T-cell (primary cell): ENCODE results near the gene MGAT5. TPM values are rescaled to one million over a fixed set of nuclear protein-coding genes. Genes with fewer than 3 reads are reported as not detected.

ENCODE experiments used
- ATAC-seq, 4 experiments: fragments of 200-7000 bp in 3 of 4; fragments of 150-1000 bp in 1 of 4; cut with Tn5 transposase; replicated peaks in 1 of 4; 1 replicate in 3 of 4; 2 replicates in 1 of 4; pipeline ENCODE4 v1.10.0; 2021; ENCODE audit warnings: moderate library complexity in 3 of 4, mild to moderate bottlenecking in 2 of 4, moderate number of reproducible peaks in 1 of 4
- CTCF ChIA-PET, 2 donors: fragments of 300-600 bp; sonication (Branson Sonifier 250); formaldehyde crosslinking; loops; one replicate each; lab custom pipeline; 2022; ENCODE audit warnings: antibody characterized with exemption in 2 of 2; lab: Charles Lee
- POLR2A ChIA-PET, 2 donors: fragments of 300-600 bp; sonication (Branson Sonifier 250); formaldehyde crosslinking; loops; one replicate each; lab custom pipeline; 2022; ENCODE audit warnings: antibody characterized with exemption in 2 of 2; lab: Charles Lee
- DNase-seq, 35 experiments: peaks; one replicate each; pipeline versions ENCODE4 v3.0.0 to v3.0.0-alpha.2; 2013 to 2023
- H3K27ac ChIP-seq: one replicate; pipeline ENCODE4 v1.5.1; 2013; ENCODE audit warnings: low read length
- H3K27me3 ChIP-seq, 2 experiments: replicated peaks in 1 of 2; 1 replicate in 1 of 2; 2 replicates in 1 of 2; pipeline versions ENCODE4 v1.6.1 to v1.7.0; 2013; ENCODE audit warnings: low read length in 1 of 2, mixed read lengths in 1 of 2; ENCODE audit not compliant: control insufficient read depth in 2 of 2, insufficient read depth in 2 of 2; ENCODE audit errors: extremely low read depth in 1 of 2
- H3K36me3 ChIP-seq, 2 donors: 1 replicate in 1 of 2; 2 replicates in 1 of 2; pipeline versions ENCODE4 v1.6.1 to v1.7.0; 2013; ENCODE audit warnings: low read length in 1 of 2; ENCODE audit not compliant: control insufficient read depth in 2 of 2, insufficient read depth in 1 of 2; ENCODE audit errors: extremely low read depth in 1 of 2
- H3K4me1 ChIP-seq, 2 experiments: 1 replicate in 1 of 2; 2 replicates in 1 of 2; pipeline versions ENCODE4 v1.6.1 to v1.7.0; 2013; ENCODE audit warnings: low read length in 2 of 2, mixed read lengths in 1 of 2; ENCODE audit not compliant: insufficient read depth in 2 of 2, control insufficient read depth in 1 of 2; ENCODE audit errors: extremely low read depth in 1 of 2
- H3K4me3 ChIP-seq, 2 donors: 1 replicate in 1 of 2; 2 replicates in 1 of 2; pipeline versions ENCODE4 v1.5.1 to v1.7.0; 2013; ENCODE audit warnings: mild to moderate bottlenecking in 2 of 2, low read length in 1 of 2, moderate library complexity in 1 of 2; ENCODE audit not compliant: control insufficient read depth in 1 of 2; ENCODE audit errors: extremely low read depth in 1 of 2
- H3K9me3 ChIP-seq: 2 replicates; pipeline ENCODE4 v1.7.0; 2013
- H3K27ac Mint-ChIP-seq, 2 donors: one replicate each; pipeline ENCODE4 v1.8.0; 2020 to 2021; ENCODE audit warnings: mild to moderate bottlenecking in 2 of 2, mixed read lengths in 2 of 2
- H3K27me3 Mint-ChIP-seq, 2 donors: one replicate each; pipeline ENCODE4 v1.8.0; 2021 to 2022; ENCODE audit warnings: mixed read lengths in 2 of 2
- H3K36me3 Mint-ChIP-seq: one replicate; pipeline ENCODE4 v1.8.0; 2021; ENCODE audit warnings: mixed read lengths
- H3K4me1 Mint-ChIP-seq, 3 donors: one replicate each; pipeline ENCODE4 v1.8.0; 2020 to 2022; ENCODE audit warnings: mixed read lengths in 3 of 3, mild to moderate bottlenecking in 1 of 3
- H3K4me3 Mint-ChIP-seq, 3 donors: one replicate each; pipeline ENCODE4 v1.8.0; 2020 to 2022; ENCODE audit warnings: mild to moderate bottlenecking in 3 of 3, mixed read lengths in 3 of 3, moderate library complexity in 3 of 3
- H3K9me3 Mint-ChIP-seq, 3 donors: one replicate each; pipeline ENCODE4 v1.8.0; 2020 to 2022; ENCODE audit warnings: mixed read lengths in 3 of 3
- WGBS: methylation state at CpG from one replicate; pipeline ENCODE4 v1.1.5; 2013; ENCODE audit warnings: missing lambda C conversion rate; ENCODE audit not compliant: insufficient coverage; 5-methylcytosine and 5-hydroxymethylcytosine counted together
- total RNA-seq, 35 experiments: library from RNA in 6 of 35; stranded (reverse) in 6 of 35; fragments of 120-200 nt in 1 of 35; gene quantifications; one replicate each; pipeline versions ENCODE4 v1.2.1 to v1.2.4 and lab custom pipeline; 2013 to 2026

Gene MGAT5
- total RNA-seq, 5 donors from 2014 or later (not counting 1 experiment from before 2014, with no cell fraction given): 61.1 to 94.9 (median 81.8) TPM

GRCh38 chr2:134458473-134458853 lies 204.6 kb downstream of the MGAT5 start:
- H3K27me3 Mint-ChIP-seq: no peaks in the 10 kb centered on the region
- no peak overlapping the region for H3K4me3 Mint-ChIP-seq
- Histone ChIP-seq H3K4me3 (no peak overlapping the region), H3K27me3 (no peaks in the 10 kb centered on the region), H3K4me1 (no peaks in the 10 kb centered on the region), H3K36me3 (no peaks in the 10 kb centered on the region), H3K27ac (no peak overlapping the region), H3K9me3 (no peaks in the 10 kb centered on the region)
- ChIA-PET POLR2A (interaction anchor here in 1 of 2 donors (0.6 kb wide), 1 partner anchor 175 kb away, joined by 9 read pairs; no protein-coding TSS in a partner anchor), CTCF (interaction anchor here (0.6 to 0.7 kb wide), 2 partner anchors 59 to 435 kb away, joined by 3 read pairs; no protein-coding TSS in a partner anchor)
- DNase-seq (no peak), ATAC-seq (no peak)
- H3K4me1 Mint-ChIP-seq: peaks cover 0 to 5% (median 0%) of the 10 kb centered on the region in 3 donors
- no CpG with 5 or more reads among the region's 6 CpGs for WGBS
- no peaks in the 10 kb centered on the region for H3K9me3 Mint-ChIP-seq
- H3K27ac Mint-ChIP-seq: no peak overlapping the region
- peaks cover 19% of the 10 kb centered on the region for H3K36me3 Mint-ChIP-seq

GRCh38 chr2:134458950-134459349 lies 205.1 kb downstream of the MGAT5 start:
- CTCF ChIA-PET: interaction anchor here (0.6 to 0.7 kb wide), 2 partner anchors 58 to 435 kb away, joined by 3 read pairs; no protein-coding TSS in a partner anchor
- POLR2A ChIA-PET: no interaction called here
- H3K27me3 ChIP-seq: no peaks in the 10 kb centered on the region

GRCh38 chr2:134459706-134460406 lies 206.0 kb downstream of the MGAT5 start:
- Mint-ChIP-seq H3K9me3 (no peaks in the 10 kb centered on the region), H3K36me3 (peaks cover 12% of the 10 kb centered on the region), H3K4me1 (peaks cover 0 to 5% (median 0%) of the 10 kb centered on the region in 3 donors), H3K4me3 (no peak overlapping the region), H3K27me3 (no peaks in the 10 kb centered on the region), H3K27ac (no peak overlapping the region)
- no peak overlapping the region for H3K4me3 ChIP-seq
- ATAC-seq (no peak), DNase-seq (no peak)
- WGBS: 93% methylated on average over 10 of the region's 11 CpGs
- ChIA-PET POLR2A (no interaction called here), CTCF (interaction anchor here (0.8 to 1.8 kb wide), 5 partner anchors 8 to 441 kb away, joined by 3 to 9 read pairs (median 4); no protein-coding TSS in a partner anchor)
- no peak overlapping the region for H3K27ac ChIP-seq
- no peaks in the 10 kb centered on the region for H3K27me3 ChIP-seq
- no peaks in the 10 kb centered on the region for H3K36me3 ChIP-seq
- no peaks in the 10 kb centered on the region for H3K4me1 ChIP-seq
- H3K9me3 ChIP-seq: no peaks in the 10 kb centered on the region

More at GRCh38 chr2:134458950-134459349, 205.1 kb downstream of the MGAT5 start:
- H3K4me1 Mint-ChIP-seq: peaks cover 0 to 5% (median 0%) of the 10 kb centered on the region in 3 donors
- Histone ChIP-seq H3K4me3 (no peak overlapping the region), H3K27ac (no peak overlapping the region), H3K9me3 (no peaks in the 10 kb centered on the region), H3K4me1 (no peaks in the 10 kb centered on the region), H3K36me3 (no peaks in the 10 kb centered on the region)
- H3K36me3 Mint-ChIP-seq: peaks cover 17% of the 10 kb centered on the region
- no peaks in the 10 kb centered on the region for H3K9me3 Mint-ChIP-seq
- 91% methylated on average over 10 of the region's 10 CpGs for WGBS
- H3K27ac Mint-ChIP-seq: no peak overlapping the region
- ATAC-seq: no peak
- DNase-seq: no peak
- no peak overlapping the region for H3K4me3 Mint-ChIP-seq
- no peaks in the 10 kb centered on the region for H3K27me3 Mint-ChIP-seq

GRCh38 chr2:134460583-134460998 lies 206.7 kb downstream of the MGAT5 start:
- DNase-seq: peak in 29 of 35 experiments; percentile 5 to 59 (median 16)
- peak in 3 of 4 experiments; percentile 26 to 75 (median 52) for ATAC-seq
- no peak overlapping the region for H3K27ac ChIP-seq

GRCh38 chr2:134461511-134461910 lies 207.6 kb downstream of the MGAT5 start:
- peaks cover 0 to 10% (median 2%) of the 10 kb centered on the region in 3 donors for H3K4me1 Mint-ChIP-seq
- POLR2A ChIA-PET: no interaction called here
- no peak overlapping the region for H3K27ac Mint-ChIP-seq
- no peak overlapping the region for H3K4me3 ChIP-seq
- no peaks in the 10 kb centered on the region for H3K9me3 Mint-ChIP-seq
- H3K36me3 ChIP-seq: no peaks in the 10 kb centered on the region
- no peak overlapping the region for H3K27ac ChIP-seq
- H3K27me3 ChIP-seq: no peaks in the 10 kb centered on the region
- WGBS: 85% methylated on average over 3 of the region's 6 CpGs
- no peak for DNase-seq
- no peaks in the 10 kb centered on the region for H3K27me3 Mint-ChIP-seq
- CTCF ChIA-PET: interaction anchor here in 1 of 2 donors (1.8 kb wide), 1 partner anchor 11 kb away, joined by 9 read pairs; no protein-coding TSS in a partner anchor
- H3K36me3 Mint-ChIP-seq: peaks cover 3% of the 10 kb centered on the region
- H3K4me3 Mint-ChIP-seq: no peak overlapping the region
- ATAC-seq: no peak
- H3K9me3 ChIP-seq: no peaks in the 10 kb centered on the region
- no peaks in the 10 kb centered on the region for H3K4me1 ChIP-seq

More at GRCh38 chr2:134460583-134460998, 206.7 kb downstream of the MGAT5 start:
- H3K4me1 ChIP-seq: no peaks in the 10 kb centered on the region
- H3K4me3 Mint-ChIP-seq: no peak overlapping the region
- no peak overlapping the region for H3K27ac Mint-ChIP-seq
- peaks cover 6% of the 10 kb centered on the region for H3K36me3 Mint-ChIP-seq
- H3K9me3 Mint-ChIP-seq: no peaks in the 10 kb centered on the region
- no peaks in the 10 kb centered on the region for H3K9me3 ChIP-seq
- no peak overlapping the region for H3K4me3 ChIP-seq
- ChIA-PET CTCF (interaction anchor here (0.8 to 1.8 kb wide), 6 partner anchors 9 to 440 kb away, joined by 3 to 9 read pairs (median 4); no protein-coding TSS in a partner anchor), POLR2A (no interaction called here)
- H3K36me3 ChIP-seq: no peaks in the 10 kb centered on the region
- H3K27me3 ChIP-seq: no peaks in the 10 kb centered on the region
- no peaks in the 10 kb centered on the region for H3K27me3 Mint-ChIP-seq
- peaks cover 0 to 5% (median 0%) of the 10 kb centered on the region in 3 donors for H3K4me1 Mint-ChIP-seq
- WGBS: 71% methylated on average over 8 of the region's 8 CpGs

- no peak overlapping the region for H3K4me3 Mint-ChIP-seq
- H3K9me3 Mint-ChIP-seq: no peaks in the 10 kb centered on the region
- peaks cover 3% of the 10 kb centered on the region for H3K36me3 Mint-ChIP-seq
- peaks cover 0 to 15% (median 10%) of the 10 kb centered on the region in 3 donors for H3K4me1 Mint-ChIP-seq
- H3K36me3 ChIP-seq: no peaks in the 10 kb centered on the region
- 86% methylated on average over 1 of the region's 6 CpGs for whole genome bisulfite sequencing
- no peak overlapping the region for H3K4me3 ChIP-seq
- H3K27me3 Mint-ChIP-seq: no peaks in the 10 kb centered on the region
- no peak for ATAC-seq
- no peaks in the 10 kb centered on the region for H3K4me1 ChIP-seq
- CTCF ChIA-PET: no interaction called here
- H3K27ac ChIP-seq: no peak overlapping the region
- H3K27ac Mint-ChIP-seq: no peak overlapping the region
- POLR2A ChIA-PET: no interaction called here
- H3K9me3 ChIP-seq: no peaks in the 10 kb centered on the region
- H3K27me3 ChIP-seq: no peaks in the 10 kb centered on the region
- DNase-seq: no peak
Observed at GRCh38 chr2:134462275-134462674, 208.4 kb downstream of the MGAT5 start.
